CD14-positive monocyte (primary cell): ENCODE data around the gene PIP4K2C. TPM values are rescaled to one million over a fixed set of nuclear protein-coding genes. Genes with fewer than 3 reads are reported as not detected.

Source experiments
- DNase-seq, 3 donors: peaks; one replicate each; pipeline ENCODE4 v3.0.0-alpha.2; 2011 to 2022
- H2AFZ ChIP-seq: 2 replicates; pipeline ENCODE4 v1.6.0; 2012; ENCODE audit warnings: mild to moderate bottlenecking, low read depth, low read length, inconsistent platforms; ENCODE audit not compliant: insufficient read depth, poor library complexity, severe bottlenecking
- H3K27ac ChIP-seq, 2 donors: 1 replicate in 1 of 2; 2 replicates in 1 of 2; pipeline ENCODE4 v1.5.1; 2012 to 2013; ENCODE audit warnings: low read length in 2 of 2, control low read depth in 1 of 2, inconsistent platforms in 1 of 2, low read depth in 1 of 2, mild to moderate bottlenecking in 1 of 2
- H3K27me3 ChIP-seq, 2 donors: one replicate each; pipeline versions ENCODE4 v1.6.0 to v1.6.1; 2011 to 2013; ENCODE audit warnings: low read length in 2 of 2; ENCODE audit not compliant: control insufficient read depth in 2 of 2, insufficient read depth in 2 of 2
- H3K36me3 ChIP-seq, 2 donors: replicated peaks in 1 of 2; 1 replicate in 1 of 2; 2 replicates in 1 of 2; pipeline versions ENCODE4 v1.5.1 to v1.6.1; 2012 to 2013; ENCODE audit warnings: low read length in 2 of 2, control low read depth in 1 of 2, inconsistent platforms in 1 of 2, mild to moderate bottlenecking in 1 of 2; ENCODE audit not compliant: insufficient read depth in 2 of 2, control insufficient read depth in 1 of 2
- H3K4me1 ChIP-seq, 2 donors: 1 replicate in 1 of 2; 2 replicates in 1 of 2; pipeline versions ENCODE4 v1.5.1 to v1.6.1; 2012 to 2013; ENCODE audit warnings: low read length in 2 of 2, control low read depth in 1 of 2, inconsistent platforms in 1 of 2, mild to moderate bottlenecking in 1 of 2, moderate library complexity in 1 of 2; ENCODE audit not compliant: insufficient read depth in 2 of 2, control insufficient read depth in 1 of 2
- H3K4me2 ChIP-seq: replicated peaks from 2 replicates; pipeline ENCODE3; 2012; ENCODE audit warnings: low read length, moderate library complexity, mild to moderate bottlenecking; ENCODE audit not compliant: poor library complexity, severe bottlenecking; ENCODE audit errors: extremely low read depth
- H3K4me3 ChIP-seq, 3 experiments: fragments of 200-600 bp in 1 of 3; sonication (generic) in 1 of 3; replicated peaks in 1 of 3; 1 replicate in 2 of 3; 2 replicates in 1 of 3; pipeline ENCODE4 v1.5.1; 2011 to 2013; ENCODE audit warnings: low read length in 3 of 3, mild to moderate bottlenecking in 3 of 3, control low read depth in 2 of 3, low read depth in 2 of 3, inconsistent platforms in 1 of 3, moderate library complexity in 1 of 3
- H3K79me2 ChIP-seq: 2 replicates; pipeline ENCODE4 v1.6.0; 2012; ENCODE audit warnings: mild to moderate bottlenecking, control low read depth, inconsistent platforms, low read length, moderate library complexity; ENCODE audit not compliant: insufficient read depth
- H3K9ac ChIP-seq: 2 replicates; pipeline ENCODE4 v1.6.0; 2017; ENCODE audit warnings: low read length, mild to moderate bottlenecking; ENCODE audit not compliant: insufficient read depth, poor library complexity, severe bottlenecking
- H3K9me3 ChIP-seq, 2 donors: replicated peaks in 1 of 2; 1 replicate in 1 of 2; 2 replicates in 1 of 2; pipeline versions ENCODE4 v1.5.1 to v1.6.1; 2012 to 2013; ENCODE audit warnings: low read length in 2 of 2, control low read depth in 1 of 2; ENCODE audit not compliant: control insufficient read depth in 1 of 2, insufficient read depth in 1 of 2
- H4K20me1 ChIP-seq: 2 replicates; pipeline ENCODE4 v1.6.0; 2012; ENCODE audit warnings: mild to moderate bottlenecking, low read length, control low read depth, moderate library complexity; ENCODE audit not compliant: insufficient read depth
- H3K27ac Mint-ChIP-seq, 7 donors: one replicate each; pipeline ENCODE4 v1.8.0; 2020; ENCODE audit warnings: mild to moderate bottlenecking in 7 of 7, mixed read lengths in 7 of 7, moderate library complexity in 6 of 7, inconsistent platforms in 2 of 7
- H3K27me3 Mint-ChIP-seq, 3 donors: one replicate each; pipeline ENCODE4 v1.8.0; 2021 to 2022; ENCODE audit warnings: low read depth in 3 of 3, mild to moderate bottlenecking in 3 of 3, mixed read lengths in 3 of 3, moderate library complexity in 3 of 3, inconsistent platforms in 1 of 3
- H3K36me3 Mint-ChIP-seq, 2 donors: one replicate each; pipeline ENCODE4 v1.8.0; 2020; ENCODE audit warnings: mixed read lengths in 2 of 2, inconsistent platforms in 1 of 2, mild to moderate bottlenecking in 1 of 2
- H3K4me1 Mint-ChIP-seq: one replicate; pipeline ENCODE4 v1.8.0; 2020; ENCODE audit warnings: mild to moderate bottlenecking, mixed read lengths
- H3K4me3 Mint-ChIP-seq, 2 donors: one replicate each; pipeline ENCODE4 v1.8.0; 2020; ENCODE audit warnings: mild to moderate bottlenecking in 2 of 2, mixed read lengths in 2 of 2, moderate library complexity in 1 of 2
- H3K9me3 Mint-ChIP-seq, 7 donors: one replicate each; pipeline ENCODE4 v1.8.0; 2020 to 2022; ENCODE audit warnings: mixed read lengths in 7 of 7, mild to moderate bottlenecking in 6 of 7, moderate library complexity in 6 of 7, inconsistent platforms in 2 of 7
- WGBS: methylation state at CpG from one replicate; pipeline ENCODE4 v1.1.5; 2013; ENCODE audit warnings: missing lambda C conversion rate; ENCODE audit not compliant: insufficient coverage; 5-methylcytosine and 5-hydroxymethylcytosine counted together
- intact Hi-C, 2 donors: fragments of 100-400 bp; cut with micrococcal nuclease; formaldehyde crosslinking; loops; one replicate each; pipeline versions ENCODE4 v1.15.0 to v1.15.1; 2023
- polyA plus RNA-seq, 3 donors: library from polyadenylated mRNA; depleted of rRNA in 1 of 3; unstranded in 2 of 3; stranded (reverse) in 1 of 3; fragments of 300-500 nt in 2 of 3; fragments of >200 nt in 1 of 3; fragmentation: Illumina TruSeq in 2 of 3; gene quantifications; 1 replicate in 2 of 3; 2 replicates in 1 of 3; pipeline ENCODE4 v1.2.3, GENCODE V29; 2012 to 2021
- TF ChIP-seq, protein P1 (sequence below): fragments of 200-600 bp; IDR thresholded peaks from one replicate; pipeline ENCODE4 v1.8.0; 2022; ENCODE audit warnings: antibody characterized with exemption, mild to moderate bottlenecking

PIP4K2C gene
- polyA plus RNA-seq, 3 donors, result 12.3 to 18.6 (median 16.9) TPM

DNA sequence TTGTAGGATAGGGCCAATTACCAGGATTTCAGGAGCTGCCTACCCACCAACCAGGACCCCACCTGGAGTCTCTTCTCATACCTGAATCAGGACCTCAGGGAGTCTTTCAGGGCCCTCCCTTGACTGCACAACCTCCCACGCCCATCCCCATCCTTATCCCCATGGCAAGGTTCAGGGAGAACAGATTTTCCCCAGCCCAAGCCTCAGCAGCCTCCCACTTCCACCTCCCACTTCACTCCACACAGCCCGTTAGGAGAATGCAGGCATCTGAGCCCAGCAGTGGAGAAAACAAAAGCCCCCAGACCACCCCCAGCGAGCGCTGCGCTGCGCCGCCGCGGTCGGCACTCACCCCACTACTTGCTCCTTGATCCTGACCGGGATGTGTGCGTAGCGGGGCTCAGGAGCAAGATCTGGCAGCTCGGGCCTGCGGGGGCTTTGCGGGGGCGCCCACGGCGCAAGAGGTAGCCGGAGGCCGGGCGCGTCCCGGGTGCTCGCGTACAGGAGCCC lies 40.6 kb downstream of the PIP4K2C start:
- 13% methylated on average over 26 of the region's 26 CpGs for WGBS
- no peak for DNase-seq
- no peak overlapping the region for H3K4me2 ChIP-seq
- H3K36me3 ChIP-seq, result no peaks in the 10 kb centered on the region
- peaks cover 0 to 30% of the 10 kb centered on the region in 2 donors for H3K9me3 ChIP-seq
- peaks cover 67 to 86% (median 70%) of the 10 kb centered on the region in 3 donors for H3K27me3 Mint-ChIP-seq
- peaks cover 59 to 92% of the 10 kb centered on the region in 2 donors for H3K27me3 ChIP-seq
- H3K36me3 Mint-ChIP-seq, result peaks cover 0 to 4% of the 10 kb centered on the region in 2 donors
- H3K4me1 Mint-ChIP-seq, result peaks cover 18% of the 10 kb centered on the region
- H3K4me1 ChIP-seq, result peaks cover 16 to 28% of the 10 kb centered on the region in 2 donors
- peak overlapping the region in 1 of 7 donors; percentile 18 for H3K27ac Mint-ChIP-seq
- no peak overlapping the region for H3K4me3 ChIP-seq
- H4K20me1 ChIP-seq, result no peaks in the 10 kb centered on the region
- TF ChIP-seq, protein P1, sequence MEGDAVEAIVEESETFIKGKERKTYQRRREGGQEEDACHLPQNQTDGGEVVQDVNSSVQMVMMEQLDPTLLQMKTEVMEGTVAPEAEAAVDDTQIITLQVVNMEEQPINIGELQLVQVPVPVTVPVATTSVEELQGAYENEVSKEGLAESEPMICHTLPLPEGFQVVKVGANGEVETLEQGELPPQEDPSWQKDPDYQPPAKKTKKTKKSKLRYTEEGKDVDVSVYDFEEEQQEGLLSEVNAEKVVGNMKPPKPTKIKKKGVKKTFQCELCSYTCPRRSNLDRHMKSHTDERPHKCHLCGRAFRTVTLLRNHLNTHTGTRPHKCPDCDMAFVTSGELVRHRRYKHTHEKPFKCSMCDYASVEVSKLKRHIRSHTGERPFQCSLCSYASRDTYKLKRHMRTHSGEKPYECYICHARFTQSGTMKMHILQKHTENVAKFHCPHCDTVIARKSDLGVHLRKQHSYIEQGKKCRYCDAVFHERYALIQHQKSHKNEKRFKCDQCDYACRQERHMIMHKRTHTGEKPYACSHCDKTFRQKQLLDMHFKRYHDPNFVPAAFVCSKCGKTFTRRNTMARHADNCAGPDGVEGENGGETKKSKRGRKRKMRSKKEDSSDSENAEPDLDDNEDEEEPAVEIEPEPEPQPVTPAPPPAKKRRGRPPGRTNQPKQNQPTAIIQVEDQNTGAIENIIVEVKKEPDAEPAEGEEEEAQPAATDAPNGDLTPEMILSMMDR, result no peak
- H2AFZ ChIP-seq, result no peak overlapping the region
- no peaks in the 10 kb centered on the region for H3K79me2 ChIP-seq
- no peak overlapping the region for H3K9ac ChIP-seq
- peak overlapping the region in 1 of 2 donors; percentile 80 for H3K4me3 Mint-ChIP-seq
- H3K9me3 Mint-ChIP-seq, result peaks cover 0 to 5% (median 2%) of the 10 kb centered on the region in 7 donors
- intact Hi-C loops, result loop anchor here in 1 of 2 donors (5.0 kb wide), 1 partner anchor 174 kb away; the partner anchor contains the start of genes GLI1 and INHBE
- no peak overlapping the region for H3K27ac ChIP-seq

DNA sequence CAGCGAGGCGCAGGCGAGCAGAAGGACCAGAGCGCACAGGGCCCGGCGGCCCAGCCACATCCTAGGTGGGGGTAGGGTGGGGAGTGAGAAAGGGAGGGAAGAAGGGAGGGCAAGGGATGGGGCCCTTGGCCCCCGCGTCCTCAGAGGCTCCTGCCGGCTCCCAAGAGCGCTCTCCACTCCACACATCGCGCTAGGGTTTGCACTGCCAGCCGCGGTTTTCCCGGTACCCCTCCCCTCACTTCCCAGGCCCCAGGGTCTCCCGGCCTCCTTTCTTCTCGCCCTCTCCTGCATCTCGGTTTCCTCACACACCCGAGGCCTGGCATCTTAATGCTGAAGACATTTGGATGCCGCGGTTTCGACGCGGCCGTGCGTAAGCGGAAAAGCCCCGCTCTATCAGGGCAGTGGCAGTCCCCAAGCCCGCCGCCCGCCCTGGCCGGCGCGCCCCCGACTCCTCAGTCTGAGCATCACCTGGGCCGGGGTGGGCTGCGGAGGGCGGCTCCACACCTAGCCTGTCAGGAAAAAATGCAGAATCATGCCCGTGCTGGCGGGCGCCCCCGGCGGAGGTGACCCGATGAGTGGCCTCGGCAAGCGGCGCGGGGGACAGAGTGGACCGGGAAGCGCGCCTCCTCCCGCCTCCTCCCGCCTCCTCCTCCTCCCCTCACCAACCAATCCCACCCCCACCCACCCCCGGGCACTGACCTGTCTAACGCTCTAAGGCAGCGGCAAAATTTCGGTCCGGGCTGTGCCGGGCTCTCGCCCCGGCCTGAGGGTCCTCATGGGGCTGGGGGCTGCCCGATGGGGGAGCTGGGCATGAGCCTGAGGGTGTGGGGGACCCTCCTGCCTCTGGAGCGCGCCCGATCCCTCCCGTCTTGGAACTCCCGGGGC lies 41.3 kb downstream of the PIP4K2C start:
- H3K36me3 ChIP-seq, result no peaks in the 10 kb centered on the region
- H3K4me1 ChIP-seq, result peaks cover 16 to 27% of the 10 kb centered on the region in 2 donors
- Mint-ChIP-seq H3K27ac (no peak overlapping the region), H3K4me1 (peaks cover 15% of the 10 kb centered on the region), H3K4me3 (peak overlapping the region; percentile 39 to 80), H3K27me3 (peaks cover 62 to 80% (median 64%) of the 10 kb centered on the region in 3 donors), H3K36me3 (peaks cover 0 to 4% of the 10 kb centered on the region in 2 donors), H3K9me3 (peaks cover 0 to 5% (median 2%) of the 10 kb centered on the region in 7 donors)
- no peak overlapping the region for H3K9ac ChIP-seq
- peak overlapping the region; percentile 73 for H3K4me2 ChIP-seq
- no peaks in the 10 kb centered on the region for H3K79me2 ChIP-seq
- H3K9me3 ChIP-seq, result peaks cover 0 to 30% of the 10 kb centered on the region in 2 donors
- TF ChIP-seq, protein P1, result no peak
- intact Hi-C loops, result loop anchor here in 1 of 2 donors (5.0 kb wide), 1 partner anchor 175 kb away; the partner anchor contains the start of genes GLI1 and INHBE
- peak overlapping the region; percentile 73 for H2AFZ ChIP-seq
- peak overlapping the region; percentile 1 to 68 (median 23) for H3K4me3 ChIP-seq
- H3K27ac ChIP-seq, result no peak overlapping the region
- H4K20me1 ChIP-seq, result no peaks in the 10 kb centered on the region
- WGBS, result 1% methylated on average over 52 of the region's 67 CpGs
- peak in 1 of 3 donors; percentile 5 for DNase-seq
- peaks cover 53 to 85% of the 10 kb centered on the region in 2 donors for H3K27me3 ChIP-seq
